GM18867 (cell line): ENCODE measurements around the gene DISC1.

Experiments
- ATAC-seq: cut with Tn5 transposase; IDR thresholded peaks from one replicate; pipeline ENCODE4 v1.9.1; 2021; ENCODE audit warnings: mild to moderate bottlenecking, moderate library complexity; ENCODE audit not compliant: unreplicated experiment

The DISC1 gene

DNA sequence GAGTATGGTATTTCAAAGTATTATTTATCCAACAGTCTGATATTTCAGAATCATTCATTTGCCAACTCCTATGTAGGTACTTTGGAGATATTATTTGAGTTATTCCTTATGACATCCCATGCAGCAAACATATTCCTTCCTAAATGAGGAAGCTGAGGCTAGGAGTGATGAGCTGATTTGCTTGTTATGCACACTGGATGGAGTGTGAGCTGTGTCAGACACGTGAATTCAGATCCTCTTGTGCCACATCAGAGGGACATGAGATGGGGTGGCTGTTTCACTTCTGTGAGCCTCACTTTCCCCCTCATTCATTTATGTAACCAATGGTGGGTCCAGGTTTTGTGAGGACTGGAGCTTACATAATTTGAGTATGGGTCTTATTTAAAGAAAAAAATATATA lies 215.9 kb downstream of the DISC1 start:
- ATAC-seq: no peak

- ATAC-seq: no peak
Measured at GRCh38 chr1:231844986-231845502, 218.5 kb downstream of the DISC1 start.

DNA sequence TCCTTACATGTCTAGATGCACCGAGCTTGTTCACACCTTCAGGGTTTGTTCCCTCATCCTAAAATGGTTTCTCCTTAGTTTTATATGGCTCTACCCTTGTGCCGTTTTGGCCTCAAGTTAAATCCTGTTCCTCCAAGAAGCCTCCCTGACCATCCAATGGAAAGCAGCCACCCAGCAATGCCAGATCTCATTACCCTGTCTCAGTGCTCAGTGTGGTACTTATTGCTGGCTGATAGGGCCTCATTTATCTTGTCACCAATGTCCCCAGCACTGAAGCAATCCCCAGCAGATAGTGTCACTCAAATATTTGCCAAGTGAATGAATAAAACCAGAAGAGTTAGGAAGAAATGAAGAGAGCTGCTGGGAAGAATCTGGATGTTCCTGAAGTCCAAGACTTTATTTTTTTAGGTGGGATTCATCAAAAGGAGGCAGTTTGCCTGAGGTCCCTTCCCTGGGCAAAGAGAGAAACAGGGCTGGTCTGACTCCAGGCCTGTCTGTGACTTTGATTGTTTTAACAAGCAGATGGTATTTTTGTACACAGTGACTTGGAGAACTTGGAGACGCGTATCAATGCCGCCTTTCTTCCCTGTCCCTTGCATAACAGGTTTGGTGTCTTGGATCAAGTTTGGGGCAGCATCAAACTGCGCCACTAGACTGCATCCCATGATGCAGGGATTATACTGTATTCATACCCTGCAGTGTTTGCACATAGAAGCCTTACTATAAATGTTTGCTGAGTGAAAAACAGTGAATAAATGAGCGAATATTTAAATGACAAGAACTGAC lies 221.2 kb downstream of the DISC1 start:
- no peak for ATAC-seq

DNA sequence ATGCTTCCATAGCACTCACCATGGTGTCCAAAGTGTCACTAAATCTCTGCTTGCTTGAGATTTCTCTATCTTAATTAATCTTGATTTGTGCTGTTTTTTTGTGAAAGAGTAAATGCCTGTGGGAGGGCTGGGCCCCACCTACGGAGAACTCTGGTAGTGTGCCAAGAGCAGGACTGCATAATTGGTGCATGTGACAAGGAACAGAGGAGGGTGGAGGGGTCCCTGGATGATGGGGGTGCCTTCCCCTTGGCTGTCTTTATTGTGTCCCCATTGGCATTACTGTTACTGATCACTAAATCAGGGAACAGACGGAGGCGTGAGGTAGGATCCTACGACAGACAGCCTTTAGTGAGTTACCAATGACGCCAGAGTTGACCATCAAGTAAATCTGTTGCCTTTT lies 223.4 kb downstream of the DISC1 start:
- ATAC-seq: no peak

DNA sequence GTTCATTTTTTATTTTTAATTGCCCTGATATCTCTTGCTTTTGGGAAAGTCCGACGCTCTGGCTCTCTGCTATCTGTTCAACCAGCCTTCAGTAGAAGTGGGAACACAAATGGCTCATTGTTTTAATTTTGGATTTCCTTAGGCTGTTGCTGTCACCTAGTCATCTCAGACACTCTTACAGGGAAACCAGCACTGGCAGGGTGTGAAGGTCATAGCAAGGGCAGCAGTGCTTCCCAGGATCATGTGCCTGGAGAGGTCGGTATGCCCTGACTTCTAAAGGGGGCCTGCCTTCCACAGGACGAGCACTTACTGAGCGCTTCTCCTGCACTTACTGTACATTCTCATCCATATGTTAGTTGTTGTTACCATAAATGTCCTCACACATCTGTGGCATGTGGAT lies 224.2 kb downstream of the DISC1 start:
- ATAC-seq: no peak

DNA sequence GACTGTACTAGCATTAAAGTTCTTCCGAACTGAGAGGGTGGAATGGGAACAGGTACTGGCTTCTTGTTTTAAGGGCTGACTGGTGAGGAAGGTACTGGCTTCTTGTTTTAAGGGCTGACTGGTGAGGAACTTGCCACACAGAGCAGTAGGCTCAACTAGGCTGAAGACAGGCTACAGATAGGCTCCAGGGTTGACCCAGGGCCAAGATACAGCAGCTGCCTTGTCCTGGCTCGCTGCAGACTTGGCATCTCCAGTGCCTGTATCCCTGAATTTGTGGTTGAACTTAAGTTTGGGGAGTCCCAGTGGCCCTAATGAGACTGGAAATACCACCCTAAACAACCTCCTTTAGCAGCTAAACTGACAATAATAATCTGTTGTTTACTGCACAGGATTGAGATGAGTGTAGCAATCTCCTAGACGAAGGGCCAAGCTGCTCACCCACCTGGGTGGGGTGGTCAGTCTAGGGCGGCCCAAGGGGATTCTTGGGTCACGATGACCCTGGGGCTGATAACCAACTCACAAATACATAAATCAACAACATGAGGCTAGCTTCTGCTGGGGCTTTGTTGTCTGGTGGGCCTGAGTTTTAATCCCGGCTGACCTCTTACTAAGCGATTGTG lies 227.1 kb downstream of the DISC1 start:
- no peak for ATAC-seq

- no peak for ATAC-seq
Measured at GRCh38 chr1:231855361-231855760, 228.8 kb downstream of the DISC1 start.

- ATAC-seq: no peak
Measured at GRCh38 chr1:231855926-231856325, 229.3 kb downstream of the DISC1 start.

DNA sequence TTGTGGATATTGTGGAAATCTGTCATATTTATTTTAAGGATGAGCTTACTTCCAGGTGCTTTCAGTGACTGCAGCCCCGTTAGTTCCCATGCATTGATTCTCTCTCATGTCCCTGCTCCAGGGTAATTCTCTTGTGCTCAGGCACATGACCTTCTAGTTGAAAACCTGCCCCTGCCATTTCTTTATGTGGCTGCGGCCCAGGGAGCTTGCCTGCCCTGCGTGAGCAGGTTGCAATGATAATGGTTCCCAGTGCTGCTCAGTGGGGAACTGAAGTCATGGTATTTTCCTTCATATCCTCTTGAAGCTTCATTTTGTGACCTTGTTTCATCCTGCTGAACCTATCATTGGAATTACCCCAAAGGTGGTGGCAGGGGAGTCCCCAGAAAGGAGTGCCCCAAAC lies 229.8 kb downstream of the DISC1 start:
- ATAC-seq: no peak

DNA sequence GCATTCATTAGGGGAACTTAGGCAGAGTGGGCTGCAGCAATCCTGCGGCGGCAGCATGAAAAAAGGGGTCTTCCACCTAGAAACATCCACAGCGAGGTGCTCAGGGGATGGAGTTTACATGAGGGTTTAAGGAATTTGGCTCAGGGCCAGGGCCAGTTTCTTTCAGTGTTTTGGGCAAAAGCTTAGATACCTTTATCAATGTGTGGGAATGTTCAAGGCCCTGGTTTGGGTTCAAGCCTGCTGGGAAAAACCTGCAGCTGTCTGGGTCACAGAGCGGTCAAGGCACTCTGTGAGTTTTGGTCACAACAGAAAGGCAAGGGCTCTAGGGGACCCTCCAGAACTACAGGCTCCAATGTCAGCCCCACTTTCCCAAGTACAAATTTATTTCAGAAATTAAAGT lies 230.3 kb downstream of the DISC1 start:
- no peak for ATAC-seq

GRCh38 chr1:231857609-231858135 lies 231.1 kb downstream of the DISC1 start:
- ATAC-seq: no peak

GRCh38 chr1:231860221-231861088 lies 233.9 kb downstream of the DISC1 start:
- no peak for ATAC-seq

DNA sequence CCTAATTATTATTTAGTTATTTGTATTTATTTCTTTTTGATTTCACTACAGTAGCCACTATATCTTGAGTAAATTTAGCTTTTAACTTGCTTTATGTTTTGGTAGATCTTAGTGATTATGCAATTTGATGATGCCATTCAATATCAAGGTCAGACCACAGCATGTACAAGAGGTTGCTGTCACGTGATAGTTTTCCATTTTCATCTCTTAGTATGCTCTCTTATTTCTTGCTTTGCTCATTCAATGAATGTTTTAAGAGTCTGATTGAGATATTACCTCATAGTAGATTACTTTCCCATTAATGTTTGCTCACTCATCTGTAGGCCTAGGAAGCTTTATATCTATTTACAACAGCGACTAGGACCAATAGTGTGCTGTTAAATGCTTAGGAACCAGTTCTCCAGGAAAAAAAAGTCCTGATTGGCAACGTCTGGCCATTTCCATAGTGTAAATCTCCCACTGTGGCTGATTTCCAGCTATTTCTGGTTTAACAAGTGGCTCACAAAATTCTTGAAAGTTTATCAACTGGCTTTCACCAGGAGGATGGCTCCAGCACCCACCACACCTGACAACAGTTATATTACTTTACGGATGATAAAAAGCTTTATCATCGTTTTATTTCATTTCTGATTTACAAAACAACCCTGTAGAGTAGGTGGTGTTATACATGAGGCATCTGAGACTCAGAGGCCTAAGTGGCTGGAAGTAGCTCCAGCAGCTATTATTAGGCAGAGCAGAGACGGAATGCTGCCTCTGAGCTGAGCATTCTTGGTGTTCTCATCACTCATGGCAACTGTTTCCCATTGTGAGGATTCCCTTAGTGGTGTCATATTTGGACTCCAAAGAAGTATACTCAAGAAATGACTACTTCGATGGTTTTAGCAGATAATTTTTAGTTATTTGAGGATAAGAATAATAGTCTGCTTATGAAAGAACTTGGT lies 235.2 kb downstream of the DISC1 start:
- no peak for ATAC-seq

DNA sequence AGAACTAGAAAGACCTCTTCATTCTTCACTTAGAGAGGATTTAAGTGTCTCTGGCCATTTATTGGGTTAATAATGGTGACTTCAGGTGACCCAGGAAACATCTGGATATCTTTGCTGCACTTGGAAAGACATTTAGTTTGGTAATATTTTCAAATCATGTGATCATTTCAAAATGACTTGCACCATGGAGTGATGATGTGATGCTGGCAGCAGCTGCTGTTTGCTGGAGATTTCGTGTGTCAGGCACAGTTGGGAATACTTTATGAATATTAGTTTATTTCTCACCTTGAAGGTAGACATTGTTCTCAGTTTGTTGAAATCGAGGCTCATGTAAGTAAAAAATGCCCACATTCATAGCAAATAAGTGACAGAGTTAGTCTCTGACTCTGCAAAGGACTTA lies 236.0 kb downstream of the DISC1 start:
- ATAC-seq: no peak

DNA sequence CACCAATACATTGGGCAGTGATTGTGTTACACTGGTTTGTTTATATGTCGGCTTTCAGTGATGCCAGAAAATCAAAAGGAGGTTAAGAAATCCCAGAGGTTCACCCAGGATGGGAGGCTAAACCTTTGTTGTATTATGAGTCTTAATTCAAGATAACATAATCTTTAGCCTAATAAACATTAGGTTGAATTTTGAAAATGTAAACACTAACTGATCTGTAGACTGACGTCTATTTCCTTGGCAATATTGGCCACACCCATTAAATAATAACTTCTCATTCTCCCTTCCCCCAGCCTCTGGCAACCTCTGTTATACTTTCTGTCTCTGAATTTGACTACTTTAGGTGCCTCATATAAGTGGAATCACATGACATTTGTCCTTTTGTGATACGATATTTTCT lies 238.7 kb downstream of the DISC1 start:
- ATAC-seq: no peak

DNA sequence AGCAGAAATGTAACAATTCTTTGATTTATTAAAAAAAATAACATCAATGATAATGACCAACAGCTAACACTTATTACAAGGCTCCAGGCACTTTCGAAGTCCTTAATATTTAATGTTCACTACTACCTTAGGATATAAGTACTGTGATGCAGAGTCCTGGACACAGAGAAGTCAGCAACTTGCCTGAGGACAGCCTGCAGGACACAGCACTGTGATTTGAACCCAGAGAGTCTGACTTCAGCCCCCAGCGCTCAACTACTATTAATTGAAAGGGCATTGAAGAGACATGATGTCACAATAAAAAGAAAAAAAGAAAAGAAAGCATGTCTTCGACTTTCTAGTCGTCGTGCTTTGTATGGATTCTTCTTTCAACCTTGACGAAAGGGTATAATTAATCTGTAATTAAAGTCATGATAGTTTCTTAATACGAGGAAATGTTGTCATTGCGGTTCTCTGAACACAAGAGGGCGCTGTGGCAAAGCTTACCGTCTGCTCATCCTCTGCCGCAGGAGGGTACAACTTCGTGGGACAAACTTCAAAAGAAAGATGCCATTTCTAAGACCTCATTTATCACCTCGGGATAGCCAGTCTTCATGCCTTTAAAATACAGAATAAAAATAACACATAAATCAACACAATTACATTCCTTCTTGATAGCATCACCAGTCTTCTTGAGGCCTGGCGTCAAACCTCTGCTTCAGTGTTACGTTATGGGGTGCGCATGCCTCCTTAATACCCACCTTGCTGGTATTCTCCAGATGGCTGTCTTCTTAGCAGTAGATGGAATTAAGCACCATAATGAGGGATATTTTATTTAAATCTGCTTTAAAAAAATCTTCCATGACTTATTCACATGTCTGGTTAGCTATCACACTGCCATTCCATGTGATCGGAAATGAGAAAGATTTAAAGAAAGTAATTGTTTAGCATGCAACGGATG lies 240.1 kb downstream of the DISC1 start:
- ATAC-seq: no peak

- ATAC-seq: no peak
Measured at GRCh38 chr1:231867607-231868006, 241.0 kb downstream of the DISC1 start.

DNA sequence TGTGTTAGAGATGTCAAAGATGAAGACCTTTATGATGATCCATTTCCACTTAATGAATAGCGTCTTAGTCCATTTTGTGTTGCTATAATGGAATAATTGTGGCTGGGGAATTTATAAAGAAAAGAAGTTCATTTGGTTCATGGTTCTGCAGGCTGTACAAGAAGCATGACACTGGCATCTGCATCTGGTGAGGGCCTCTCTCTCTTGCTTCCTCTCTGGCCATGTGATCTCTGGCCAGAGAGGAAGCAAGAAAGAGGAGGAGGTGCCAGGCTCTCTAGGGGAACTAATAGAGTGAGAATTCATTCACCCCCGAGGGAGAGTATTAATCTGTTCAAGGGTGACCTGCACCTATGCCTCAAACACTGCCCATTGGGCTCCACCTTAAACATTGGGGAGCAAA lies 242.8 kb downstream of the DISC1 start:
- no peak for ATAC-seq

GRCh38 chr1:231871471-231871870 lies 244.9 kb downstream of the DISC1 start:
- ATAC-seq: no peak
